SU-DHL-6 (cell line): ENCODE results near the gene CNOT1.

Experiments used
- H2AFZ ChIP-seq: fragments of 200-600 bp; sonication (generic); 2 replicates; pipeline ENCODE4 v1.6.1; 2014; ENCODE audit warnings: low read depth, mild to moderate bottlenecking, moderate library complexity, mixed read lengths, antibody characterized with exemption, low read length; ENCODE audit not compliant: severe bottlenecking
- H3F3A ChIP-seq: fragments of 200-600 bp; shearing (Covaris generic); 2 replicates; pipeline ENCODE4 v1.6.0; 2016; ENCODE audit warnings: antibody characterized with exemption, mild to moderate bottlenecking; ENCODE audit not compliant: insufficient read depth
- H3K27ac ChIP-seq: fragments of 200-600 bp; sonication (generic); 2 replicates; pipeline ENCODE4 v1.5.1; 2016; ENCODE audit warnings: low read depth, mild to moderate bottlenecking, low read length, moderate library complexity, mixed read lengths
- H3K27me3 ChIP-seq: fragments of 200-600 bp; sonication (generic), shearing (Covaris generic); 2 replicates; pipeline ENCODE4 v1.6.0; 2014; ENCODE audit warnings: mild to moderate bottlenecking, low read length
- H3K36me3 ChIP-seq: fragments of 200-600 bp; sonication (generic); 2 replicates; pipeline ENCODE4 v1.6.1; 2014; ENCODE audit warnings: mild to moderate bottlenecking, low read length, mixed read lengths
- H3K4me2 ChIP-seq: fragments of 300-600, 200-600 bp; shearing (Covaris generic), sonication (generic); 2 replicates; pipeline ENCODE4 v1.6.0; 2014; ENCODE audit warnings: low read length, low read depth, mild to moderate bottlenecking; ENCODE audit not compliant: poor library complexity, severe bottlenecking
- H3K4me3 ChIP-seq: fragments of 200-600 bp; sonication (generic); 2 replicates; pipeline ENCODE4 v1.5.1; 2014; ENCODE audit warnings: antibody characterized with exemption, low read length, mild to moderate bottlenecking, mixed read lengths; ENCODE audit not compliant: insufficient read depth, poor library complexity, severe bottlenecking
- H3K79me2 ChIP-seq: fragments of 200-600 bp; sonication (generic); 2 replicates; pipeline ENCODE4 v1.6.1; 2014; ENCODE audit warnings: mild to moderate bottlenecking, low read length, moderate library complexity; ENCODE audit not compliant: insufficient read depth
- H3K9ac ChIP-seq: fragments of 200-600 bp; sonication (generic); 2 replicates; pipeline ENCODE4 v1.7.0; 2014; ENCODE audit warnings: mild to moderate bottlenecking, low read length
- H3K9me2 ChIP-seq: fragments of 200-600 bp; sonication (generic); replicated peaks from 2 replicates; pipeline ENCODE4 v1.6.1; 2014; ENCODE audit warnings: low read length; ENCODE audit not compliant: insufficient read depth
- H3K9me3 ChIP-seq: fragments of 200-600 bp; sonication (generic); 2 replicates; pipeline ENCODE4 v1.6.1; 2014; ENCODE audit warnings: low read length, mixed read lengths; ENCODE audit not compliant: insufficient read depth
- H4K20me1 ChIP-seq: fragments of 200-600 bp; sonication (generic); 2 replicates; pipeline ENCODE4 v1.6.1; 2014; ENCODE audit warnings: low read depth, mild to moderate bottlenecking, antibody characterized with exemption, low read length, moderate library complexity, mixed read lengths
- CTCF ChIP-seq: fragments of 200-600 bp; sonication (generic); IDR thresholded peaks from one replicate; pipeline ENCODE4 v1.5.1; 2017; ENCODE audit warnings: antibody characterized with exemption, mild to moderate bottlenecking, low read length, moderate library complexity; ENCODE audit not compliant: insufficient read depth, poor library complexity, severe bottlenecking
- EZH2phosphoT487 ChIP-seq: fragments of 200-600 bp; sonication (generic), shearing (Covaris generic); conservative IDR thresholded peaks from 2 replicates; pipeline ENCODE4 v1.6.1; 2018; ENCODE audit warnings: mild to moderate bottlenecking, antibody characterized with exemption, low read length, moderate library complexity, mixed read lengths

Gene CNOT1

DNA sequence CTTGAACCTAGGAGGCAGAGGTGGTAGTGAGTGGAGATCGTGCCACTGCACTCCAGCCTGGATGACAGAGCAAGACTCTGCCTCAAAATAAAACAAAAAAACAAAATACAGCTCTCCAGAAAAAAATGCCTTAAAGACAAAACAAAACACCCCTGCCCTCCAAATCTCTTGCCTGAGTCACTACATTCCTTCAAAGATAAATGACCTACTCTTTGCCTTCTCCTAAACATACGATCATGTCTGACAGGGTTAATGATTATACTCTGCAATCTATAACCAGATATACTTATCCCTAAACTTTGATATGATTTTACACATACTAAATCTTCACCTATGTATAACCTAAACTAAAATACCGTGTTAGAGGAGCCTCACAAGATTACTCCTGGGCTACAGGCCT, 115.8 kb downstream of the CNOT1 start:
- Histone ChIP-seq H3K4me3 (no peak overlapping the region), H2AFZ (no peak overlapping the region), H3K36me3 (no peaks in the 10 kb centered on the region), H3K27me3 (no peaks in the 10 kb centered on the region), H4K20me1 (peaks cover 3% of the 10 kb centered on the region; the same call in 1 of the 2 replicates), H3F3A (peaks cover 30% of the 10 kb centered on the region), H3K27ac (no peak overlapping the region), H3K9me2 (no peaks in the 10 kb centered on the region), H3K79me2 (peaks cover 13% of the 10 kb centered on the region), H3K4me2 (peak overlapping the region; percentile 93), H3K9ac (no peak overlapping the region), H3K9me3 (no peaks in the 10 kb centered on the region)
- TF ChIP-seq CTCF (no peak), EZH2phosphoT487 (no peak)

- Histone ChIP-seq H3K36me3 (no peaks in the 10 kb centered on the region), H3K4me3 (no peak overlapping the region), H4K20me1 (peaks cover 3% of the 10 kb centered on the region; the same call in 1 of the 2 replicates), H3K27me3 (no peaks in the 10 kb centered on the region), H3K9me2 (no peaks in the 10 kb centered on the region), H3K4me2 (no peak overlapping the region), H3F3A (peaks cover 16% of the 10 kb centered on the region), H3K79me2 (peaks cover 13% of the 10 kb centered on the region), H2AFZ (no peak overlapping the region), H3K9ac (no peak overlapping the region), H3K9me3 (no peaks in the 10 kb centered on the region), H3K27ac (no peak overlapping the region)
- TF ChIP-seq EZH2phosphoT487 (no peak), CTCF (peak; percentile 89)
Observed at GRCh38 chr16:58511933-58512815, 117.5 kb downstream of the CNOT1 start.

- Histone ChIP-seq H3K79me2 (peaks cover 13% of the 10 kb centered on the region), H3K4me2 (no peak overlapping the region), H4K20me1 (no peaks in the 10 kb centered on the region), H3K9me2 (no peaks in the 10 kb centered on the region), H2AFZ (no peak overlapping the region), H3K4me3 (no peak overlapping the region), H3K9me3 (no peaks in the 10 kb centered on the region), H3F3A (peaks cover 5% of the 10 kb centered on the region; the same call in 1 of the 2 replicates), H3K36me3 (no peaks in the 10 kb centered on the region), H3K9ac (no peak overlapping the region), H3K27me3 (no peaks in the 10 kb centered on the region), H3K27ac (no peak overlapping the region)
- TF ChIP-seq CTCF (no peak), EZH2phosphoT487 (no peak)
Observed at GRCh38 chr16:58510776-58511628, 118.6 kb downstream of the CNOT1 start.
